ENCODE measurements around the gene ATRNL1. TPM values are rescaled to one million over a fixed set of nuclear protein-coding genes. Genes with fewer than 3 reads are reported as not detected.

ATRNL1 gene
- total RNA-seq, 1 experiment from 2014 or later = not detected

GRCh38 chr10:115657161-115657860, 564.1 kb downstream of the ATRNL1 start:
- intact Hi-C loops (cut with micrococcal nuclease) = no loop called here
- BruUV-seq (replicated peaks) = no TSS peak
- no peaks in the 10 kb centered on the region for H3K27me3 Mint-ChIP-seq (ENCODE audit: insufficient read depth, unreplicated experiment)
- ChIA-PET CTCF (no interaction called here), POLR2A (no interaction called here)
- H3K4me3 Mint-ChIP-seq (ENCODE audit: unreplicated experiment) = no peak overlapping the region
- no peak overlapping the region for H3K27ac Mint-ChIP-seq (ENCODE audit: low read depth, unreplicated experiment)
- DNase-seq (ENCODE audit: unreplicated experiment) = peak; percentile 14
- TF ChIP-seq, protein P1, sequence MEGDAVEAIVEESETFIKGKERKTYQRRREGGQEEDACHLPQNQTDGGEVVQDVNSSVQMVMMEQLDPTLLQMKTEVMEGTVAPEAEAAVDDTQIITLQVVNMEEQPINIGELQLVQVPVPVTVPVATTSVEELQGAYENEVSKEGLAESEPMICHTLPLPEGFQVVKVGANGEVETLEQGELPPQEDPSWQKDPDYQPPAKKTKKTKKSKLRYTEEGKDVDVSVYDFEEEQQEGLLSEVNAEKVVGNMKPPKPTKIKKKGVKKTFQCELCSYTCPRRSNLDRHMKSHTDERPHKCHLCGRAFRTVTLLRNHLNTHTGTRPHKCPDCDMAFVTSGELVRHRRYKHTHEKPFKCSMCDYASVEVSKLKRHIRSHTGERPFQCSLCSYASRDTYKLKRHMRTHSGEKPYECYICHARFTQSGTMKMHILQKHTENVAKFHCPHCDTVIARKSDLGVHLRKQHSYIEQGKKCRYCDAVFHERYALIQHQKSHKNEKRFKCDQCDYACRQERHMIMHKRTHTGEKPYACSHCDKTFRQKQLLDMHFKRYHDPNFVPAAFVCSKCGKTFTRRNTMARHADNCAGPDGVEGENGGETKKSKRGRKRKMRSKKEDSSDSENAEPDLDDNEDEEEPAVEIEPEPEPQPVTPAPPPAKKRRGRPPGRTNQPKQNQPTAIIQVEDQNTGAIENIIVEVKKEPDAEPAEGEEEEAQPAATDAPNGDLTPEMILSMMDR (IDR thresholded peaks at IDR 0.05; ENCODE audit: unreplicated experiment) = no peak
- no peaks in the 10 kb centered on the region for H3K9me3 Mint-ChIP-seq (ENCODE audit: unreplicated experiment)
- peaks cover 5% of the 10 kb centered on the region for H3K4me1 Mint-ChIP-seq (ENCODE audit: insufficient read depth, unreplicated experiment)
- H3K36me3 Mint-ChIP-seq (ENCODE audit: insufficient read depth, unreplicated experiment) = no peaks in the 10 kb centered on the region

DNA sequence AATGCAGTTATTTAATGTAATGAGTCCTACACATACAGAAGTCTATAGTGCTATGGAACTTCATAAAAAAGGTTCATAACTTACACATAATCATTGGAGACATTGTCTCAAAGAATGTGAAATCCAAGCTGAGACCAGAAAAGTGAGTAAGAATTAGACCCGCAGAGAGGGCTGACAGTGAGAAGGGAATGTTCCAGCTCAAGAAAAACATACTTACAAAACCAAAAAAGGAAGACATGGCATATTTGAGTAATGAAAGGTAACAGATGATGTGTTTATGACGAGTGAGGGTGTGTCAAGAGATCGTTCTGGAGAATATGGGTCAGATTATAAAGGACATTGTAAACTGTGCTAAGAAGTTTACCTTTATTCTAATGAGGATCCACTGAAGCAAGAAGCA, 566.5 kb downstream of the ATRNL1 start:
- Mint-ChIP-seq H3K4me1 (ENCODE audit: insufficient read depth, unreplicated experiment) (peaks cover 5% of the 10 kb centered on the region), H3K27ac (ENCODE audit: low read depth, unreplicated experiment) (no peak overlapping the region), H3K36me3 (ENCODE audit: insufficient read depth, unreplicated experiment) (no peaks in the 10 kb centered on the region), H3K4me3 (ENCODE audit: unreplicated experiment) (no peak overlapping the region), H3K9me3 (ENCODE audit: unreplicated experiment) (no peaks in the 10 kb centered on the region), H3K27me3 (ENCODE audit: insufficient read depth, unreplicated experiment) (no peaks in the 10 kb centered on the region)
- intact Hi-C loops (cut with micrococcal nuclease) = no loop called here
- CTCF ChIA-PET = interaction anchor here (0.9 kb wide), 1 partner anchor 9 kb away, joined by 4 read pairs; no protein-coding TSS in a partner anchor
- POLR2A ChIA-PET = no interaction called here
- TF ChIP-seq, protein P1 (IDR thresholded peaks at IDR 0.05; ENCODE audit: unreplicated experiment) = no peak
- peak; percentile 14 for DNase-seq (ENCODE audit: unreplicated experiment)
- no TSS peak for BruUV-seq (replicated peaks)

GRCh38 chr10:115660391-115660790, 567.2 kb downstream of the ATRNL1 start:
- TF ChIP-seq, protein P1 (IDR thresholded peaks at IDR 0.05; ENCODE audit: unreplicated experiment) = no peak
- no peak overlapping the region for H3K27ac Mint-ChIP-seq (ENCODE audit: low read depth, unreplicated experiment)
- H3K4me3 Mint-ChIP-seq (ENCODE audit: unreplicated experiment) = no peak overlapping the region
- intact Hi-C loops (cut with micrococcal nuclease) = no loop called here
- ChIA-PET POLR2A (no interaction called here), CTCF (no interaction called here)
- no TSS peak for BruUV-seq (replicated peaks)
- H3K27me3 Mint-ChIP-seq (ENCODE audit: insufficient read depth, unreplicated experiment) = no peaks in the 10 kb centered on the region
- DNase-seq (ENCODE audit: unreplicated experiment) = no peak
- peaks cover 5% of the 10 kb centered on the region for H3K4me1 Mint-ChIP-seq (ENCODE audit: insufficient read depth, unreplicated experiment)
- no peaks in the 10 kb centered on the region for H3K36me3 Mint-ChIP-seq (ENCODE audit: insufficient read depth, unreplicated experiment)
- no peaks in the 10 kb centered on the region for H3K9me3 Mint-ChIP-seq (ENCODE audit: unreplicated experiment)

DNA sequence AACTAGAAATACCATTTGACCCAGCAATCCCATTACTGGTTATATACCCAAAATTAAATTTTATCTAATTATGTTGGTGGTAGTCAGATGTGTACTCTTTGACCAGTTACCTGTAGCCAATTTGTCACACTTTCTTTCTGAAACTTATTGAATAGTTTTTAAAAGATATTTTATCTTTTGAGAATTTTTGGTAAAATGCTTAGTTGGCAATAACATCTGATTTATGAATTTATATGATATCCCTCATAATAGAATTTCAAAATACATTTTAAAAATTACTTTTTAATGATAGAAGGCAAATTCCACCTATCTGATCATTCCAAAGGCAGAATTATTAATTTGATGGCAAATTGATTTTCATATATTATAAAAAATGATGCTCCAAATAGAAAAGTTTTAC, 569.3 kb downstream of the ATRNL1 start:
- Mint-ChIP-seq H3K9me3 (ENCODE audit: unreplicated experiment) (no peaks in the 10 kb centered on the region), H3K27ac (ENCODE audit: low read depth, unreplicated experiment) (no peak overlapping the region), H3K36me3 (ENCODE audit: insufficient read depth, unreplicated experiment) (no peaks in the 10 kb centered on the region), H3K4me1 (ENCODE audit: insufficient read depth, unreplicated experiment) (peaks cover 5% of the 10 kb centered on the region), H3K4me3 (ENCODE audit: unreplicated experiment) (no peak overlapping the region), H3K27me3 (ENCODE audit: insufficient read depth, unreplicated experiment) (no peaks in the 10 kb centered on the region)
- CTCF ChIA-PET = interaction anchor here (0.5 kb wide), 1 partner anchor 196 kb away, joined by 5 read pairs; no protein-coding TSS in a partner anchor
- intact Hi-C loops (cut with micrococcal nuclease) = no loop called here
- TF ChIP-seq, protein P1 (IDR thresholded peaks at IDR 0.05; ENCODE audit: unreplicated experiment) = no peak
- BruUV-seq (replicated peaks) = no TSS peak
- POLR2A ChIA-PET = no interaction called here
- DNase-seq (ENCODE audit: unreplicated experiment) = no peak
